Epithelial cell of esophagus (primary cell): ENCODE measurements around the gene CASKIN2.
A peak's percentile ranks its signal among the peaks of the same experiment; 100 is the strongest.

Source experiments
- DNase-seq: peaks from one replicate; pipeline ENCODE4 v3.0.0; 2010; ENCODE audit warnings: low read depth
- H3K4me3 ChIP-seq: 2 replicates; pipeline ENCODE4 v1.5.1; 2011; ENCODE audit warnings: mild to moderate bottlenecking, low read length, control low read depth
- TF ChIP-seq, protein P1 (sequence below): IDR thresholded peaks from 2 replicates; pipeline ENCODE4 v1.5.1; 2011; ENCODE audit warnings: low read depth, mild to moderate bottlenecking, low read length, control low read depth, inconsistent platforms; ENCODE audit not compliant: insufficient read depth; ENCODE audit errors: missing control alignments

The CASKIN2 gene

DNA sequence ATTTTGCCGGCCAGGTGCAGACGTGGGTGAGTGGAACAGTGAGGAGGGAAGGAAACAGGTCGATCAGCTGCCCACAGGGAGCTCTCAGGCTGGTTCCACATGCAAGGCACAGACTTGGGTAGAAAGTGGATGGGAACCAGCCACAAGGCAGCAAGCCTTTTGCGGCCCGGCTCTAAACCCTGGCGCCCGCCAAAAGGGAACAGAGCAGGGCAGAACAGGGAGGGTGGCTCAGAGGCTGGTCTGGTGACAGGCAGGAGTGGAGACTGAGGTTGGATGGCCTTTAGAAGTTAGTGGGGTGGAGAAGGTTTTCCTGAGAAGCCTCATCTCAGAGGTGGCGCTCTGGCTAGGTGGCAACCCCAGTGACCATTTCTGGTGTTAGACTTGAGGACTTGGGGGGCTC is 20.5 kb upstream of the CASKIN2 start:
- H3K4me3 ChIP-seq = no peak overlapping the region
- no peak for DNase-seq
- TF ChIP-seq, protein P1, sequence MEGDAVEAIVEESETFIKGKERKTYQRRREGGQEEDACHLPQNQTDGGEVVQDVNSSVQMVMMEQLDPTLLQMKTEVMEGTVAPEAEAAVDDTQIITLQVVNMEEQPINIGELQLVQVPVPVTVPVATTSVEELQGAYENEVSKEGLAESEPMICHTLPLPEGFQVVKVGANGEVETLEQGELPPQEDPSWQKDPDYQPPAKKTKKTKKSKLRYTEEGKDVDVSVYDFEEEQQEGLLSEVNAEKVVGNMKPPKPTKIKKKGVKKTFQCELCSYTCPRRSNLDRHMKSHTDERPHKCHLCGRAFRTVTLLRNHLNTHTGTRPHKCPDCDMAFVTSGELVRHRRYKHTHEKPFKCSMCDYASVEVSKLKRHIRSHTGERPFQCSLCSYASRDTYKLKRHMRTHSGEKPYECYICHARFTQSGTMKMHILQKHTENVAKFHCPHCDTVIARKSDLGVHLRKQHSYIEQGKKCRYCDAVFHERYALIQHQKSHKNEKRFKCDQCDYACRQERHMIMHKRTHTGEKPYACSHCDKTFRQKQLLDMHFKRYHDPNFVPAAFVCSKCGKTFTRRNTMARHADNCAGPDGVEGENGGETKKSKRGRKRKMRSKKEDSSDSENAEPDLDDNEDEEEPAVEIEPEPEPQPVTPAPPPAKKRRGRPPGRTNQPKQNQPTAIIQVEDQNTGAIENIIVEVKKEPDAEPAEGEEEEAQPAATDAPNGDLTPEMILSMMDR = no peak

GRCh38 chr17:75535119-75535537 is 19.8 kb upstream of the CASKIN2 start:
- DNase-seq = no peak
- no peak overlapping the region for H3K4me3 ChIP-seq
- TF ChIP-seq, protein P1 = no peak

DNA sequence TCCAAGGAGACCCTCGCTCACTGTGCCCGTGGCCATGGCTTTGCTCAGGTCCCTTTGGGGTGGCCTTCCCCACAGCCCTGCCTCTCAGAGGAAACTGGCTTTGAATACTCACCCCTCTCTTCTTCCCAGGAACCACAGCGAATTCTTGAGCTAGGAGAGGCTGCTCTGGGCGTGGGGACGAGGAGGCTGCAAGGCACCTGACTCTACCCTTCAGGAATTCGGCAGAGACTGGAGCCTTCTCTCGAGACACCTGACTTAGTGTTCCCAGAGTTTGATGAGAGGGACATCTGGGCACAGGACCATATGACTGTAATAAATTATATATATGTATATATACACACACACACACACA is 16.4 kb upstream of the CASKIN2 start:
- peak; percentile 79 for DNase-seq
- TF ChIP-seq, protein P1 = no peak
- no peak overlapping the region for H3K4me3 ChIP-seq

DNA sequence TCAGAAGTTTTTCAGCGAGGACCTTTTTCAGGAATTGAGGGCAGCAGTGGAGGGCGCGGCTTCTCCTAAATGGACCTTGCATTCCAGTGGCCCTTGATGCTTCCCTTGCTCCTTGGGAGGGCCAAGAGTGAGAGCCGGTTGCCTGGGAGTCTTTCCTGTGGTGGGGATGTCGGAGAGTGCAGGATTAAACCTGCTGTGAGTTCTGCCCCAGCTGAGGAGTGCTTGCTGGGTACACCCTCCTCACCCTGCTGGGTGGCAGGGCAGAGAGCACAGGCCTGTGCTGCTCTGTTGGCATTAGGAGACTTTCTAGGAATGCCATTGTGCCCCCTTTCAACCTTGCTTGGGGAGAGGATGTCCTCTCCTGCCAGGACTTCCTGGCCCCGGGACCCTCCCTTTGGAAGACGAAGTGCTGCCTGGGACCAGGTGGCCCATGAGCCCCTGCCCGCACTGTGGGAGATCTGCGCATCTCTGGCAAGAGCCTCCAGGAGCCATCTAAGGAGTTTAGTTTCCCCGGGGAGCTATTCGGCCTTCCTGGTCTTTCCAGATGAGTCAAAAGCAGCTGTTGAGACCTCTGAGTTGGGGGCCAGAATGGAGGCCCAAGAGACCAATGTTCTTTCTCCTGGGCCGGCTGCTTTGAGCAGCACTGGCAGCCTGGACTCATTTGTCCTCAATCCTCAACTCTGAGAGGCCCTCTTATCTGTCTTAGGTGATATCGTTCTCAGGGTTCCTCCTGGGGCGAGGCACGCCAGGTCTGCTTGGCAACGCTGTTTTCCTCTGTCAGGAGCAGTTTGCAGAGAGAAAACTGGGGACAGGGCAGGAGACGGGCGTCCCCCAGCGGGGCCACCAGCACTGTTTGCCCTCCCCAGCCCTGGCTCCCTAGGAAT is 15.7 kb upstream of the CASKIN2 start:
- no peak overlapping the region for H3K4me3 ChIP-seq
- no peak for DNase-seq
- TF ChIP-seq, protein P1 = no peak

GRCh38 chr17:75526555-75527270 is 11.4 kb upstream of the CASKIN2 start:
- peak overlapping the region; percentile 61 for H3K4me3 ChIP-seq
- no peak for DNase-seq
- TF ChIP-seq, protein P1 = no peak

DNA sequence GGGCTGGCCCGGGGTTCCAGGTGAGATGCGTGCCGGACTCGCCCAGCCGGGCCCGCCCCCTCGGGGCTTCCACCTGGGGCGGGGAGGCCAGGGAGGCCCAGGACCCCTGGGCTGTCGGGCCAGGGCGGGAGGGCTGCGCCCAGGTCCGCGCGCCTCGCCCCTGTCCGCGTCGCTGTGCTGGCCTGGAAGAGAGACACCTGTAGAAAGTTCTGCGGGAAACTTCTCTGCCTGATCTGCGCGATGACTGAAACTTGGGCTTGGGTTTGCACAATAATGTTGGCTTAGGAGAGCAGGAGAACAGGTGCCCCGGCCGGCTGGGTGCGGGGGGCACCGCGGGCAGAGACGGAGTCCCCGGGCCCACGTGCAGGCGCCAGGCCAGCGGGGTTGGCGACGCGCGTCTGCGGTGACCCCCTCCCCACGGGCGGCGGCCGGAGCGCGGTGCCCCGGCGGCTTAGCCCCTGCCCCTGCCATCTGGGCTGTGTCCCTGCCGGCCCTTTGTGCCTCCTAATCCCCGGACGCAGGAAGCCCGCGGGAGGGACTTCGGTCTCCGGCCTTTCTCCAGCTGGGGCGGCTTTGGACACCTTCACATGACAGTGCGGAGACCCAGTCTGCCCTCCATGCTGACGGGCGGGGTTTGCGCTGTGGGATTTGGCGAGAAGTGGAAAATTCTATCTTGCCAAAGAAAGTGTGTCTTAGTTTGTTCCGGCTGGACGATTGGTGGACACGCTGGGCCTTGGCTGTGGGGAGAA is 10.6 kb upstream of the CASKIN2 start:
- H3K4me3 ChIP-seq = peak overlapping the region; percentile 61
- TF ChIP-seq, protein P1 = no peak
- no peak for DNase-seq
